GM19035 (cell line): ENCODE data around the gene BACE1.
A peak's percentile ranks its signal among the peaks of the same experiment; 100 is the strongest.
"Not testable (repeated sequence)": the region's sequence is repeated elsewhere in the genome, so short reads cannot be mapped to it uniquely, and the experiment has no call there.

Experiments
- ATAC-seq: cut with Tn5 transposase; IDR thresholded peaks from one replicate; pipeline ENCODE4 v1.9.1; 2021; ENCODE audit not compliant: unreplicated experiment

Gene BACE1

GRCh38 chr11:117316197-117316961, at the start of gene BACE1:
TSS of gene BACE1 (minus strand) at chr11:117316256. CDS start at chr11:117315795, 461 bp downstream.
- ATAC-seq, result no peak

DNA sequence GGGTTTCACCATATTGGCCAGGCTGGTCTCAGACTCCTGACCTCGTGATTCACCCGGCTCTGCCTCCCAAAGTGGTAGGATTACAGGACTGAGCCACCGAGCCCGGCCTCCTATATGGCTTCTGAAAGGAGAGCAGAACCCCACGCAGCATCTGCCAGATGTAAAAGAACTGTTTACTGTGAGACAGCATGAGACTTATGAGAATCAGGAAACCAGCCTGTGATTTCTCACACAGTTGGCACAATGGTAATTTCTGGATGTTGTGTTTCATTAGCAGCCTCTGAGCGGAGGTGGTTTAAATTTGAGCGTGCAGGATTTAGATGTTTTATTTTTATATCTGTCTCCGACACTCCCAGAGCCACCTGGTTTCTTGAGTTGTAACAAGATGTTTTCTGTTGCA, 45.4 kb upstream of the BACE1 start:
- no peak for ATAC-seq

DNA sequence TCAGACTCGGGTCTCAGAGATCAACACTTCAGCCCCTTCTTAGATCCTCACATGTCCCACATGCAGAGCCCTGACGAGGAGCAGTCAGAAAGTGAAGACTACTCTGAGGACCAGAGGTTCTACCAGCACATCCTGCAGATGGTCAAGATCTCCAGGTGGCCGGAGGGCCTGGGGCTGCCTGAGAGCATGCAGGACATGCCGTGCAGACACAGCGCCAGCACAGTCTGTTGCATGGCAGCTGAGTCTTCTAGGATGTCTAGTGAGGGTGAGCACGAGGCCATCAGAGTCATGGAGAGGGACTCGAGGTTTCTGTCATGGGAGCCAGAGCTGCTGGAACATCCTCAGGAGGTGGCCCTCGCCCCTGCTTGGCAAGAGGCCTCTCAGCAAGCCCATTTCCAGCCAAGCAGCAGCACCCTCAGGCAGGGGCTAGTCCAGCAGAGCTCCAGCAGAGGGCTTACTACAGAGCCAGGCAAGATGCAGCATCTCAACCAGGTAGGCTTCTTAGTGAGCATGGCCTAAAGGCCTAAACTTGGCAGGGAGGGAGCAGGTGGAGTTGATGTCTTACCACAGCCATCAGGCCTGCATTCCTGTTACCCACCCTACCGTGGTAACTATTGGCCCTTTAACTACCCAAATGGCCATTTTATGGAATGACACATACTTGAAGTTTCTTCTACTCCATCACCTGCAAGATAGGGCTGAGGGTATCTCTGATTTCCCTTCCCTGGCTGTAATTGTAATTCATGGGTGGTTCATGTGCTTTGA, 40.3 kb upstream of the BACE1 start:
- no peak for ATAC-seq

DNA sequence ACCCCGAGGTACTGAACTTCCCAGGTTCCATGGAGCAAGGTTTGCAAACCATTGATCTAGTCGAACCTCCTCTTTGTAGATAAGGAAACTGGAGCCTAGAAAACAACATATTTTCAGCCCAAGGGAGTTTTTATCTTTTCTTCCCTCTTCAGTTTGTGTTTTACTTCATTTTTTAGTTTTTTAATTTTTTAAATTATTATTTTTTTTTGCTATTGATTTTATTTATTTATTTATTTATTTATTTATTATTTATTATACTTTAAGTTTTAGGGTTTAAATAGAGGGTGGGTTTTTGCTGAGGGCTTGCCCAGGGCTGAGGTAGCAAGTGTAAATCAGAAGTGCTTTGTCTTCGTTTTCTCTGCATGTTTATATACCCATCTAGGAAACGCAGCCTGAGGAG, 38.5 kb upstream of the BACE1 start:
- no peak for ATAC-seq

DNA sequence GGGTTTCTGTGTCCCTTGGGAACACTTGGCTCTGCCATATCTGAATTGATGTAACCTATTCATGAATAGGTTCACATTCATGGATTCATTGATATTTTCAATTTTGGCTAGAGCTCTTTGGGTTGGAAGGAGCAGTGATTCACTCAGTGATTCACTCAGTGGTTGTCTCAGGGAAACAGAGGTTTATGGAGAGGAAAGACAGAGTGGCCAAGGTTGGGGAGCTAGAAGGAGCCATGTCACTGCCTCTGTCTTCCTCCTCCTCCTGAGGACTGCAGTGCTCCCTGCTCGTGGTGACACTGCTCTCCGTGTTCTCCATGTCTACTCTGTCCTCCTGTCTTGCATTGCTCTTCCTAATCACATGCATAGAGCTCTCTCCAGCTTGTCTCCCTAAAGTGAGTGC, 29.0 kb upstream of the BACE1 start:
- ATAC-seq, result no peak

- ATAC-seq, result no peak
Observed at GRCh38 chr11:117337076-117337475, 21.0 kb upstream of the BACE1 start.

DNA sequence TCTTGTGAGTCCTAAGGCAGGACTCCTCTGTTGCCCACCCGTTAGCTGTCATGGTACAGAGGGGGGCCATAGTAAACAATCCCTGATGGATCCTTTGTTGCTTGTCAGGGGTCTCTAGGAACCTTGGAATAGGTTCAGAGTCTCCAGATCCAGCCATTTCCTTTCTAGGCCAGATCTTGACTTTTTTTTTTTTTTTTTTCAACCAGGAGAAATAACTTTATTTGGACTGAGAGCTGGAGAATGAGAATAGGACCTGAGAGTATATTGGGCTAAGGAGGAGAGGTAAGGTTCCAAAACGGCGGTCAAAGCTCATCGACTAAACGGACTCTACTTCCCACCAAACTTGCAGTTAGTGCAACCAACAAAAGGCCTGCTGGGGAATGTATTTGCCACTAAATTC, 19.3 kb upstream of the BACE1 start:
- no peak for ATAC-seq

DNA sequence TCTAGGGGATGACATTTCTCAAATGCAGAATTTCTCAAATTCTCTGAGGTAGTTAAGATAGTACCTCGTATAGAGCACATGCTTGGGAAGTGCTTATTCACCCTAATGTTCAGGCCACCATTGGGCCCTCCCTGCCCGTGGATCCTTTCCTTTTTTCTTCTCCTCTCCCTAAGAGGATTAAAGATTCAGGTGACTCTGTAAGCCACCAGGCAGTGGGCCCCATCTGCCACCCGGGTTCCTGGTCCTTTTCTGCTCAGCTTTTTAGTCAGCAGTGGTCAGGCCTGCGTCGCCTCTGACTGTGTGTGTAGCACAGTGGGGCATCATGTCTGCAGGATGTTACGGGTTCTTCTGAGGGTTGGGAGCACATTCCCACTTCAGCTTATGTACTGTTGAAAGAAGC, 18.8 kb upstream of the BACE1 start:
- no peak for ATAC-seq

- ATAC-seq, result no peak
Observed at GRCh38 chr11:117333917-117334316, 17.9 kb upstream of the BACE1 start.

GRCh38 chr11:117332843-117333242, 16.8 kb upstream of the BACE1 start:
- no peak for ATAC-seq

DNA sequence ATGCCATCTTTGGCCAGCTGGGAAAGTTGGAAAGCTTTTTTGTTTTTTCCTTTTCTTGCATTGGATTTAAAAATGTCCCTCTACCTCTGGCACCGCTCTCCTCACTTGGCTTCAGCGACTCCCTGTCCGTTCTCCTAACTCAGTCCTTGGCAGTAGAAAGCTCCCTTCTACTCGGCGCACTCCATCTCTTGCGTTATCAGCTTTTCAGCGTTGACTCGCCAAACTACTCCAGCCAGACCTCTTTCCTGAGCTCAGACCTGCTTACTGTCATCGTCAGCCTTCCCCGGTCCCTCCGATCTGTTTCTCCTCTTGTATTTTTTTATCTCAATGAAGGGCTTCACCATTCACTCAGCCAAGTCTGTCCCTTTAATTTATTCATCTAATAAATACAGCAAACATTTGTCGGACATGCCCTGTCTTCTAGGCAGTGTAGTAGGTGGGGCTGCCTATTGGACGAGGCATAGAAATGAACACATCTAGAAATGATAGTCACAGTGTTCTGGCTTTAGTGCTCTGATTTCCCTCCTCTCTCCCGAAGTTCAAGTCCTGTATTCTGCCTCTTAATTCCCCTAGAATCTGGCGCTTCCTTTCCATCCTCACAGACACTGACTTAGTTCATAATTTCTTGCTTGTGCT, 12.4 kb upstream of the BACE1 start:
- ATAC-seq, result peak; percentile 13

GRCh38 chr11:117327567-117328374, 11.7 kb upstream of the BACE1 start, which contains the start of gene CEP164:
TSS of gene CEP164 (plus strand) at chr11:117327854. CDS start at chr11:117338587, 10,733 bp downstream.
- peak; percentile 94 for ATAC-seq

DNA sequence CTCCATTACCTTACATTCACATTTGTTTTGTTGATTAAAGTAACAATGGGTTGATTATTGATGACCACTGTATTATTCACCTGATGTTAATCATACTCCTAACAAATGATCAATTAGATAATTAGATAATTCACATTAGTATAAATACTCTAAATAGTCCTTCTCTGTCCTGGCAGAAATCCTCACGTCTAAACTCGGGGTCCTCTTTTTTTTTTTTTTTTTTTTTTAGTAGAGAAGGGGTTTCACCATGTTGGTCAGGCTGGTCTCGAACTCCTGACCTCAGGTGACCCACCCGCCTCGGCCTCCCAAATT, 11.2 kb upstream of the BACE1 start:
- not testable (repeated sequence) for ATAC-seq

DNA sequence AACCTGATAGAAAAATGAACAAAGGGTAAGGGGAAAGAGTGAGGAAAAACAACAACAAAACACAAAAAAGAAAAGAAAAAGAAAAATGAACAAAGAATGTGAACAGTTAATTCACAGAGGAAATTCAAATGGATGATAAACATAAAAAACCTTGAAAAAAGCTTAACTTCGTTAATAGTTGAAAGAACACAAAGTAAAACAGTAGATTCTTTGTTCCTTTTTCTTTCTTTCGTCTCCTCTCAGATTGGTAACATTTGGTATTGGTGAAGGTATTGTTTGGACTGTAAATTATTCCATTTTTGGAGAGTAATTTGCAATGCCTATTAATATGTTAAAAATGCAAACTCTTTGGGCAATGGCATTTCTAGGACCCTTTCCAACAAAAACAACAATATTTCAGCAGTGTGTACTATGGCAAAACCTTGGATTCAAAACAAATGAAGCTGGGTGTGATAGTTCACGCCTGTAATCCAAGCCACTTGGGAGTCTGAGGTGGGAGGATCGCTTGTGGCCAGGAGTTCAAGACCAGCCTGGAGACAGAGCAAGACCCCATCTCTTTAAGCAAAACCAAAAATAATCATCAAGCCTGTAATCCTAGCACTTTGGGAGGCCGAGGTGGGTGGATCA, 3.3 kb upstream of the BACE1 start:
- no peak for ATAC-seq

DNA sequence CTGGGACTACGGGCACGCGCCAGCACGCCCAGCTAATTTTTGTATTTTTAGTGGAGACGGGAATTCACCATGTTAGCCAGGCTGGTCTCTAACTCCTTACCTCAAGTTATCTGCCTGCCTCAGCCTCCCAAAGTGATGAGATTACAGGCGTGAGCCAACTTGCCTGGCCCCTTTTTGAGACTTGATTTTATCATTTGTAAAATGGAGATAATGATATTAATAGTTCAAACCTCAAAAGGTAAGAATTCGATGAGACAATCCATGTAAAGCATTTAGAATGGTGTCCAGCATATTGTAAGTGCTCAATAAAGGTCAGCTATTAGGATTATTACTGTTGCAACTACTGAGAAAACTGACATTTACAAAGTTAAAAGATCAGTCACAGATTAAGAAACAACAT, 2.7 kb upstream of the BACE1 start:
- no peak for ATAC-seq

- no peak for ATAC-seq
Observed at GRCh38 chr11:117315285-117316196, 515 bp downstream of the BACE1 start.

- no peak for ATAC-seq
Observed at GRCh38 chr11:117314840-117315239, 1.2 kb downstream of the BACE1 start.

- ATAC-seq, result no peak
Observed at GRCh38 chr11:117313828-117314768, 2.0 kb downstream of the BACE1 start.

GRCh38 chr11:117313091-117313490, 3.0 kb downstream of the BACE1 start:
- ATAC-seq, result no peak
